SIG-M5 treated with dmso at 0.1 percent for 504 hours (cell line): ENCODE results near the gene GTF3C5.
"Not testable (repeated sequence)": the region's sequence is repeated elsewhere in the genome, so short reads cannot be mapped to it uniquely, and the experiment has no call there.

ENCODE experiments used
- DNase-seq: peaks from one replicate; lab custom pipeline; 2025; ENCODE audit not compliant: unreplicated experiment; lab: John Stamatoyannopoulos, UW

GTF3C5 gene

GRCh38 chr9:133051966-133052539 is 21.3 kb downstream of the GTF3C5 start:
- no peak for DNase-seq

DNA sequence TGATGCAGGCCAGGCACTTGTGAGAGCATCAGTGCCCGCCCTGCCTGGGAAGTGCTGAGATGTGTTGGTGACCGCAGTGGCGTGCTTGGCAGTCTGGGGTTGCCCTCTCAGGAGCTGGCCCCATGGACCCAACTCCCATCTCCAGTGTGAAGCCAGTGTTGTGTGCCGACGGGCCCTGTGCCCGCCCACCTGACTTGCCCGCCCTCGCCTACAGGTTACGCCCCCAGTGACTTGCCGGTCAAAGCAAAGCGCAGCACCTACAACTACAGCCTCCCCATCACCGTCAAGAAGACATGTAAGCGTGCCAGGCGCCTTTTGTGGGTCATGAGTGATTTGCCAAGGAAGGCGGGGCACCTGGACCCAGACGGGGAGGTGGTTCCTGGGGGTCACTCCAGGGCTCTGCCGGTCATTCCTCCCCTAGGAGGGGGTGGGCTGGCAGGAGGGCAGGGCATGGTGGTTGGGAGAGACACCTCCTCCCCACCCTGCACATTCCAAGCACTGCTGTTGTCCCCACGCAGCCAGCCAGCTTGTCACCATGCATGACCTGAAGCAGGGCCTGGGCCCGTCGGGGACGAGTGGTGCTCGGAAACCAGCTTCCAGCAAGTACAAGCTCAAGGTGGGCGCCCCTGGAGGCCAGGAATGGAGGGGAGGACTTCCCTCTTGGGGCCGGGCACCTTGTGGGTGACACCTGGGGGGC is 23.5 kb downstream of the GTF3C5 start:
- no peak for DNase-seq

DNA sequence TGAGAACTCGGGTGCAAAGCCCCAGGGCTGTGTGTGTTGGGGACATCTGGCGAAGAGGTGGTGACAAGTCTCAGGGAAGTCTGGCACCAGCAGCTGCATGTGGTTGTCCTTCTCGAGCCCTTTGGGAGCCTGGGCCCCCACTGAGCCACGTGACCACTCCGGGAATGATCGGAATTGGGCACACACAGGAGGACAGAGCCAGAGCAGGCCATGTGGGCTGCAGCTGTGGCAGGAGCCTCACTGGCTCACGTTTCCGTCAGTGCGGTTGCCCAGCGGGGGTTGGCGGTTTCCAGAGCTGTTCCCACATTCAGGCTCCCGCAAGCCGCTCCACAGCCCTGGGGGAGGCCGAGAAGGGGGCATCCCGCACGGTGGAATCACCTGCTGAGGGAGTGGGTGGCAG is 24.2 kb downstream of the GTF3C5 start:
- DNase-seq = no peak

DNA sequence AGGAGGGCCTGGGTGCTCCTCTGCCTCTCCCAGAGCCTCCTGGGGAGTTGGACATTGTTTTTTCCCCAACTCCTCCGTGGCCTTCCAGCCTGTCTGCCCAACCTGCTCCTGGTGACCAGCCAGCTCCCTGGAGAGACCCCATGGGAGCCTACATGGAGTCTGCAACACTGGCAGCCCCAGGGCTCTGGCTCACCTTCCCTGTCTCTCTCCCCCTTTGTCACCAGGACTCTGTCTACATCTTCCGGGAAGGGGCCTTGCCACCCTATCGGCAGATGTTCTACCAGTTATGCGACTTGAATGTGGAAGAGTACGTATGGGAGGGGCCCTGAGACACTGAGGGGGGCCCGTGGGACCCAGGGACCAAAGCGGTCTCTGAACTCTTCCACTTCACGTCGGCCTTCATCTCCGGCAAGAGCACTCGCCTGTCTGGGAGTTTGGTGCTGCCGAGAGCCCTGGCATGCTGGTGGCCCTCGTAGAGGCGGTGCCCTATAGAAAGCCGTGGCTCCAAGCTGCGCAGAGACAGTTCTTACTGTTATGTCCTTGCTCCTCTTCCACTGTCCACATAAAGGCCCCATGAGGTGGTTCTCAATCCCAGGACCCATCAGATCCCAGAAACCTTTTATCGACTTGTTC is 25.1 kb downstream of the GTF3C5 start:
- DNase-seq = no peak

DNA sequence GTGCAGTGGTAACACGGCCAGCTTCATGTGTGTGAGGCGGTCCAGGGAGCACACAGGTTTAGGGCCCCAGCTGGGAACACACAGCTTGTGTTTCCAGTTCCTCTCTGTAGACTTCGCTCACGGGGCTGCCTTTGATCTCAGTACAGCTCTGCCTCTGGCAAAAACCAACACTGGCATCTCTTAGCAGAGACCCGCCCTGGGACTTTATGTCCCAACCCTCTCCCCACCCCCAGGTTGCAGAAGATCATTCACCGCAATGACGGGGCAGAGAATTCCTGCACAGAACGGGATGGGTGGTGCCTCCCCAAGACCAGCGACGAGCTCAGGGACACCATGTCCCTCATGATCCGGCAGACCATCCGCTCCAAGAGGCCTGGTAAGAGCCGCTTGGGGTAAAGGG is 25.7 kb downstream of the GTF3C5 start:
- no peak for DNase-seq

- no peak for DNase-seq
Observed at GRCh38 chr9:133057006-133057405, 26.2 kb downstream of the GTF3C5 start.

- no peak for DNase-seq
Observed at GRCh38 chr9:133057553-133057952, 26.8 kb downstream of the GTF3C5 start.

GRCh38 chr9:133058071-133058470 is 27.3 kb downstream of the GTF3C5 start:
- no peak for DNase-seq

GRCh38 chr9:133058550-133059320 is 27.9 kb downstream of the GTF3C5 start:
- no peak for DNase-seq

GRCh38 chr9:133059623-133060022 is 28.8 kb downstream of the GTF3C5 start:
- no peak for DNase-seq

GRCh38 chr9:133060417-133060841 is 29.6 kb downstream of the GTF3C5 start:
- no peak for DNase-seq

GRCh38 chr9:133061019-133061763 is 30.4 kb downstream of the GTF3C5 start:
- not testable (repeated sequence) for DNase-seq

DNA sequence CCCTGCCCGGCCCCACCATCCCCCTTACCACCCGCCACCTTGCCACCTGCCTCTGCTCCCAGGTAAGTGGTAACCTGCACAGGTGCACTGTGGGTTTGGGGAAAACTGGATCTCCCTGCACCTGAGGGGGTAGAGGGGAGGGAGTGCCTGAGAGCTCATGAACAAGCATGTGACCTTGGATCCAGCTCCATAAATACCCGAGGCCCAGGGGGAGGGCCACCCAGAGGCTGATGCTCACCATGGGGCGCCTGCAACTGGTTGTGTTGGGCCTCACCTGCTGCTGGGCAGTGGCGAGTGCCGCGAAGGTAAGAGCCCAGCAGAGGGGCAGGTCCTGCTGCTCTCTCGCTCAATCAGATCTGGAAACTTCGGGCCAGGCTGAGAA is 31.0 kb downstream of the GTF3C5 start, which contains the start of gene CEL:
CEL (plus strand) TSS at position 218 of the 382 bp plus-strand sequence; CDS start at position 240, 22 bp downstream.
- not testable (repeated sequence) for DNase-seq

- not testable (repeated sequence) for DNase-seq
Observed at GRCh38 chr9:133062569-133062968, 31.8 kb downstream of the GTF3C5 start.

DNA sequence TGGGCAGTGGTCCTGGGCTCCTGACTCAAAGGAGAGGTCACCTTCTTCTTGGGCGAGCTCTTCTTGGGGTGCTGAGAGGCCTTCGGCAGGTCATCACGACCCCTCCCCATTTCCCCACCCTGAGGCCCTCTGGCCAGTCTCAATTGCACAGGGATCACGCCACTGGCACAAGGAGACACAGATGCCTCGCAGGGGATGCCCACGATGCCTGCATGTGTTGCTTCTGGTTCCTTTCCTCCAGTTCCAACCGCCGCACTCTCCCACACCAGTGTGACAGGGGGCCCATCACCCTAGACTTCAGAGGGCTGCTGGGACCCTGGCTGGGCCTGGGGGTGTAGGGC is 32.3 kb downstream of the GTF3C5 start:
- no peak for DNase-seq

DNA sequence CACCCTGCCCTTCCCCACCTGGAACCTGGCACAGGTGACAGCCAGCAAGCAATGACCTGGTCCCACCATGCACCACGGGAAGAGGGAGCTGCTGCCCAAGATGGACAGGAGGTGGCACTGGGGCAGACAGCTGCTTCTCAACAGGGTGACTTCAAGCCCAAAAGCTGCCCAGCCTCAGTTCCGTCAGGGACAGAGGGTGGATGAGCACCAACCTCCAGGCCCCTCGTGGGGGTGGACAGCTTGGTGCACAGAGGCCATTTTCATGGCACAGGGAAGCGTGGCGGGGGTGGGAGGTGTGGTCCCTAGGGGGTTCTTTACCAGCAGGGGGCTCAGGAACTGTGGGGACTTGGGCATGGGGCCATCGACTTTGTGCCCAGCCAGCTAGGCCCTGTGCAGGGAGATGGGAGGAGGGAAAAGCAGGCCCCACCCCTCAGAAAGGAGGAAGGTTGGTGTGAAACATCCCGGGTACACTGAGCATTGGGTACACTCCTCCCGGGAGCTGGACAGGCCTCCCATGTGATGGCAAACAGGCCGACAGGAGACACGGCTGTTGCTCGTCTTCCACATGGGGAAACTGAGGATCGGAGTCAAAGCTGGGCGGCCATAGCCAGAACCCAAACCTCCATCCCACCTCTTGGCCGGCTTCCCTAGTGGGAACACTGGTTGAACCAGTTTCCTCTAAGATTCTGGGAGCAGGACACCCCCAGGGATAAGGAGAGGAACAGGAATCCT is 32.9 kb downstream of the GTF3C5 start:
- DNase-seq = no peak

GRCh38 chr9:133064241-133065069 is 33.7 kb downstream of the GTF3C5 start:
- DNase-seq = no peak

DNA sequence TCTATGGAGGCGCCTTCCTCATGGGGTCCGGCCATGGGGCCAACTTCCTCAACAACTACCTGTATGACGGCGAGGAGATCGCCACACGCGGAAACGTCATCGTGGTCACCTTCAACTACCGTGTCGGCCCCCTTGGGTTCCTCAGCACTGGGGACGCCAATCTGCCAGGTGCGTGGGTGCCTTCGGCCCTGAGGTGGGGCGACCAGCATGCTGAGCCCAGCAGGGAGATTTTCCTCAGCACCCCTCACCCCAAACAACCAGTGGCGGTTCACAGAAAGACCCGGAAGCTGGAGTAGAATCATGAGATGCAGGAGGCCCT is 34.2 kb downstream of the GTF3C5 start:
- DNase-seq = no peak

DNA sequence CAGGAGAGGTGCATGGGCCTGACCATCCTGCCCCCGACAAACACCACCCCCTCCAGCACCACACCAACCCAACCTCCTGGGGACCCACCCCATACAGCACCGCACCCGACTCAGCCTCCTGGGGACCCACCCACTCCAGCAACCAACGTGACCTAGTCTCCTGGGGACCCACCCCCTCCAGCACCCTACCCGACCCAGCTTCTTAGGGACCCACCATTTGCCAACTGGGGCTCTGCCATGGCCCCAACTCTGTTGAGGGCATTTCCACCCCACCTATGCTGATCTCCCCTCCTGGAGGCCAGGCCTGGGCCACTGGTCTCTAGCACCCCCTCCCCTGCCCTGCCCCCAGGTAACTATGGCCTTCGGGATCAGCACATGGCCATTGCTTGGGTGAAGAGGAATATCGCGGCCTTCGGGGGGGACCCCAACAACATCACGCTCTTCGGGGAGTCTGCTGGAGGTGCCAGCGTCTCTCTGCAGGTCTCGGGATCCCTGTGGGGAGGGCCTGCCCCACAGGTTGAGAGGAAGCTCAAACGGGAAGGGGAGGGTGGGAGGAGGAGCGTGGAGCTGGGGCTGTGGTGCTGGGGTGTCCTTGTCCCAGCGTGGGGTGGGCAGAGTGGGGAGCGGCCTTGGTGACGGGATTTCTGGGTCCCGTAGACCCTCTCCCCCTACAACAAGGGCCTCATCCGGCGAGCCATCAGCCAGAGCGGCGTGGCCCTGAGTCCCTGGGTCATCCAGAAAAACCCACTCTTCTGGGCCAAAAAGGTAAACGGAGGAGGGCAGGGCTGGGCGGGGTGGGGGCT is 35.6 kb downstream of the GTF3C5 start:
- no peak for DNase-seq
